ENCODE data around the gene USP46. TPM values are rescaled to one million over a fixed set of nuclear protein-coding genes. Genes with fewer than 3 reads are reported as not detected.

Gene USP46
- total RNA-seq, 1 donor from 2014 or later, result 24.1 TPM

DNA sequence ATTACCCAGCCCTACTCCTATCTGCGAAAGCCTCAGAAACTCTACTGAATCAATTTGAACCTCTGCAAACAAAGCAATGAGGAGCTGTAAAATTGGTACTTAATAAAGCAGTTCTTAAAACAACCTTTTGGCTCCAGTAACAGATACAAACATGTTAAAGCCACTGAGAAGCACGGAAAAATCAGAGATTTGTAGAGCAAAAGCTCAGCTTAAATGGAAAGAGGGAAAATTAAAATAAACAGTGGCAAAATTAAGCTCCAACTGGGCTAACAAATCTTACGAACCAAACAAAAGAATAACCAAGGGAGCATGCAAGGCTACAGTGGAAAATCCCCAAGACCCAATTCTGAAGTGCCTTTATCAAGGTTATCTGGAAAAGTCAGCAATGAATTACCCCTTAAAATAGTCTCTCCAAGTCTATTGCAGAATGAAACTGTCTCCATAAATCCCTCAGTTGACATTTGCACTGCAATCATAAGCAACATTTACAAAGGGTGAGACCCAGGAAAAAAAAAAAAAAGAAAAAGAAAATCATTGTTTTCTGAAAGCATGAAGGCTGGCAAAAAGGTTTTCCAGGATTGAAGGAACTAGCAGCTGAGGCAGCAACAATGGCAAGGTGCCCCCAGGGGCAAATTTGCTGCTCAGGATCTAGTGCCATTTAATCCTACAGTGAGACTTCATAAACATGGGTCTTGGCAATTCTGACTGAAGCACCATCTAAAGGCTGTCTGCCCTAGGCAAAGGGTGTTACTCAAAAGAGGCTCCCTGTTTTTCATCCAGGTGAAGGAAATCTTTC lies 40.1 kb downstream of the USP46 start:
- DNase-seq, result no peak

DNA sequence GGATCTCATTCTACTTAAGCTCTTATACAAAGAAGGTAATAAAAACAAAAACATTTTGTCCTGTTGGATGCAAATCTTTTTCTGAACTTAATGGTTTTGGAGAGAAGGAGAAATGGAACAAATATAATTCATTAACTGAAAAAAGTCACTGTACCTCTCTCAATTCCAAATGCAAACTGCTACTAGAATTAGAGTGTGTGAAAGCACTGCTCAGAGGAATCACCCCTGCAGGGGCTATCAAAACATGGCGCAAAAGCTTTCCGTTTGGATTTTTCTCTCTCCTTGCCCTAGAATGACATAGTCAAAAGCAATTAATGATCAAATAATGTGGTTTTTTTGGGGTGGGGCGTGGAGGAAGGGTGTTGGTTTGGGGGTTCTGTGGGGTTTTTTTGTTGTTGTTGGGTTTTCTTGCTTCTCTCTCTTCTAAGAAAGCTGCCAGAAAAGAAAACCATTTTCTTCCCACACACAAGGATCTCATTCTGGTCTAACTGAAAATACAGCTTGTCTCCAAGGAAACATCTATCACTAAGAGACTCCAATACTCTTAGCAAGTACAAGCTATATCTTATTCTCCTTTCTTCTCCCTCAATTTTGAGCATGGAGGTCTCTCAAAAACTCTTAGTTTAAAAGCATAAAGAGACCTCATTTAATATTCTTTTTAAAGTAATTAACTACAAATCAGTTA lies 41.6 kb downstream of the USP46 start:
- no peak for DNase-seq

DNA sequence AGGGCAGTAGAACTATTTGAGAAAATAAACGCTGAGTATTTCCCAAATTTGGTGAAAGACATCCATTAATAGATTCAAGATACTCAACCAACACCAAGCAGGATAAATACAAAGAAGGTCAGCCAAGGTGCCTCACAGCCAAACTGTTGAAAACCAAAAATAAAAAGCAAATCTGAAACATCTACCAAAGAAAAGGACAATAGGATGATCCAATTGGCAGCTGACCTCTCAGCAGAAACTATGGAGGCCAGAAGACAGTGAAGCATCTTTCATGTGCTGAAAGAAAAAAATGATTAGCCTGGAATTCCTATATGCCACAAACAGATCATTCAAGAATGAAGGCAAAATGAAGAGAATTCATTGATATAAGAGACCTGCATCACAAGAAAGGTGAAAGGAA lies 44.9 kb downstream of the USP46 start:
- DNase-seq, result no peak

DNA sequence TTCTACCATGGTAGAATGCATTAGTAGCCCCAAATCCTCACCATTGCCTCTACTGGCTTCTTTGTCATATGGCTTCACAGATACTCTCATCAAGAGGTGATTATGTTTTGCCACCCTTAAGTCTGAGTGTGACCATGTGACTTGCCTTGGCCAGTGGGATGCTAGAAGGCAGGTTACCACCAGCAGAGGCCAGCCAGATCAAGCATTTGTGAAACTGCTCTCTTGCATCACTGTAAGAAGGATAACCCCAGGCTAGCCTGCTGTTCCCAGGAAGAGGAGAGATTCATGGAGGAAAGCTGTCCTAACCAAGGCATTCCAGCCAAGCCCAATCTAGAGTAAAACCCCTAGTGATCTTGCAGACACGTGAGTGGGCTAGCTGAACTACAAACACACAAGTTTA lies 46.8 kb downstream of the USP46 start:
- no peak for DNase-seq

DNA sequence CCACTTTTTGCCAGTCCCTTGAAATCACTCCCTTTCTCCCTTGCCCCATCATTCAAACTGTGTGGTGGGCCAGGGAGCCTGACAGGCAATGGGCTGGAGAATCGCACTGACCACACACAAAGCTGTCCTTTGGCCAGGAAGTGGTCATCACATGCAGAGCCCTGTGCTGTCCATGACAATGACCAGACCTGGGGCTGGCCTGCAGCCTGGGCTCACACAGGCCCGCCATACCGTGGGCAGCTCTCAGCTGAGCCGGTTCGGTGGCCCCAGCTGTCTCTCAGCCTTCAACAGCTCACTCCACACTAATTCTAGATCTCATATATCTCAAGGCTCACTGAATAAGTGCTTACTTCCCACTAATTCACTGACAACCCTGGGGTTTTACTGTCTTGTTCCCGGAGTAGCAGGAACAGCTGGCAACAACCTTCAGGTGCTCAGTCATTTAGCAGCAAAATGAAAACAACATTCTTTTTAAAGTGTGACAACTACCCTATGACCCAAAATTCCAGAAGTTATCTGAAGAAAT lies 48.0 kb downstream of the USP46 start:
- DNase-seq, result no peak

DNA sequence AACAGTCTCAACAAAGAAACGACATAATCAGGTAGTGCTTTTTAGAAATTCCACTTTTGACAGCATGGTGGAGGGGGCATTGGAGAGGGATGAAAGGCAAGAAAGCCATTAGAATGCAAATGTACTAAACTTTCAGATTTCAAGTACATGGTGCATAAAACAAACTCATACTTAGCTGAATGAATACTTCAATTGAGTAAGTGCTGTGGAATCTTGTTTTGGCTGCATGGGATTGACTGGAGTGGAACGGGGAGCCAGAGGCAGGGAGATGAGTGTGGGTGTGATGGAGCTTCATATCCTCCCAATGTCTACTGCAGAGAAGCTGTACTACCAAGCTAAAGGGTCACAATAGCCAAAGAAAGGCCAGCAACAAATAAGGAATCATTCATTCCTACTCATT lies 52.4 kb downstream of the USP46 start:
- no peak for DNase-seq

DNA sequence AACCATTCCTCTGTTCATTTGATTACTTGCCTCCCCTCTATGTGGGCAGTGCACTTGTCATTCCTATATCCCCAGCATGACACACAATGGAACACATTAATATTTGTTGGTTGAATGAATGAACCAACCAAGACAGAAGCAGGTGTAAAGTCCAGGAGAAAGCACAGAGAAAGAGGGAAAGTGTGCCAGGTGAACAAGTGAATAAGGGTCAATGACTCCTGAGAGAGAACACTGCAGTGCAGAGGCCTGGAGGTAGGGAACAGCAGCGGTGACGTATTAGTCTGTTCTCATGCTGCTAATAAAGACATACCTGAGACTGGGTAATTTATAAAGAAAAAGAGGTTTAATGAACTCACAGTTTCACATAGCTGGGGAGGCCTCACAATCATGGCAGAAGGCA lies 53.1 kb downstream of the USP46 start:
- DNase-seq, result no peak

DNA sequence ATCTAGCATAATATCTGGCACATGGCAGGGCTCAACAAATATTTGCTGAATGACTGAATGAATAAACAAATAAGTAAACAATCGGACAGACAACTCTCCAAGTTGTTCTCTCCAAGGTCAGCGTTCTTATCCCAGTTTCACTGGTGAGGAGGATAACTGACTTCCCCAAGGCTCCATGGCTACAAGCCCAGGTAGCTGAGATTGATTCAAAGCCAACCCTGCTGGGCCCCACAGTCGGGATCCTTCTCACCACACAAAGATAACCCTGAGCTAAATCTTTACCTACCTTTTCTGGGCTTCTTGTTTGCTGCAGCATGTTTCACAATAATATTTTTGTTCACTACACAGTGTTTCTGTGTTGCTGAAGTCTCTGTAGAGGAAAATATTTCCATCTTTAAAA lies 54.9 kb downstream of the USP46 start:
- DNase-seq, result no peak

DNA sequence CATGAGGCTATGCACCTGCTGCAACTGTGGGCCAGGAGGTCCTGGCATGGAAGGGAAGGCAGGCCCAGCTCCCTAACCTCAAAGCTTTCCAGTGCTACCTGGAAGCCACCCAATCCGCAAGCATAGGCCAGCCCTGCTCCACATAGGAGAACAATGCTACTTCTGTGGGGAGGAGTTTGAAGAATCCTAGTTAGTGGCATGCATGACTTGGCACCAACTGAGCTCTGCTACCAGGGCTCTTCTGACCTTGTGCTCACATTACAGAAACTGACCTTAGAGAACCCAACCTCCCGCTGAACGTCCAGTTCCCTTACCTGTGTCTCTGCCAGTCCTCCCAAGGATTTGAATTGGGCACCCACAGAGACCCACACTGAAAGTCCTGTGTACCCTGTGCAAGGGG lies 58.8 kb downstream of the USP46 start:
- no peak for DNase-seq

DNA sequence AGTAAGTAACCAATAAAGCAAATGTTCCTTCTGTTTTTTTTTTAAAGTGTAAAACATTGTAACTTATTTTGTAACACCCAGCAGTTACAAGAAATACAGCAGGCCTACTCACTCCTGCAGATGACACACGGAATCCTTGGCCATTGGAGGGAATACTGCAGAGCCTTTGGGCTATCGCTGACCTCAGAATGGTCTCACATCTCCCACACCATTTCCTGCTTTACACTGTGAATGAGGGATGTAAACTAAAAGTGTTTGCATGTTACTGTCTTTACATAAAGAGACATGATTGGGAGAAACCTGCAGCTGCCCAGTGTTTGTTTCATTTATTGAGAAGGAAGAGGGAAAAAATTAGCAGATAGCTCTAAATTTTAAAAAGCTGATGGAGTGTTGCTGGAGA lies 64.1 kb downstream of the USP46 start:
- no peak for DNase-seq

DNA sequence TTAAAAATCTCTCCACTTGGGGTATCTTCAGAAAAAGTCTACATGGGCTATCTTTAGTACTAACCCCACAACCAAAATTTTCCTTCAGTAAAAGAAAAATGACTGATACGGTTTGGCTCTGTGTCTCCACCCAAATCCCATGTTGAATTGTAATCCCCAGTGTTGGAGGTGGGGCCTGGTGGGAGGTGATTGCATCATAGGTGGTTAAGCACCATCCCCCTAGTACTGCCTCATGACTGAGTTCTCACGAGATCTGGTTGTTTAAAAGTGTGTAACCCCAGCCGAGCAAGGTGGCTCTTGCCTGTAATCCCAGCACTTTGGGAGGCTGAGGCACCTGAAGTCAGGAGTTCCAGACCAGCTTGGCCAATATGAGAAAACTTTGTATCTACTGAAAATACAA lies 66.8 kb downstream of the USP46 start:
- no peak for DNase-seq

DNA sequence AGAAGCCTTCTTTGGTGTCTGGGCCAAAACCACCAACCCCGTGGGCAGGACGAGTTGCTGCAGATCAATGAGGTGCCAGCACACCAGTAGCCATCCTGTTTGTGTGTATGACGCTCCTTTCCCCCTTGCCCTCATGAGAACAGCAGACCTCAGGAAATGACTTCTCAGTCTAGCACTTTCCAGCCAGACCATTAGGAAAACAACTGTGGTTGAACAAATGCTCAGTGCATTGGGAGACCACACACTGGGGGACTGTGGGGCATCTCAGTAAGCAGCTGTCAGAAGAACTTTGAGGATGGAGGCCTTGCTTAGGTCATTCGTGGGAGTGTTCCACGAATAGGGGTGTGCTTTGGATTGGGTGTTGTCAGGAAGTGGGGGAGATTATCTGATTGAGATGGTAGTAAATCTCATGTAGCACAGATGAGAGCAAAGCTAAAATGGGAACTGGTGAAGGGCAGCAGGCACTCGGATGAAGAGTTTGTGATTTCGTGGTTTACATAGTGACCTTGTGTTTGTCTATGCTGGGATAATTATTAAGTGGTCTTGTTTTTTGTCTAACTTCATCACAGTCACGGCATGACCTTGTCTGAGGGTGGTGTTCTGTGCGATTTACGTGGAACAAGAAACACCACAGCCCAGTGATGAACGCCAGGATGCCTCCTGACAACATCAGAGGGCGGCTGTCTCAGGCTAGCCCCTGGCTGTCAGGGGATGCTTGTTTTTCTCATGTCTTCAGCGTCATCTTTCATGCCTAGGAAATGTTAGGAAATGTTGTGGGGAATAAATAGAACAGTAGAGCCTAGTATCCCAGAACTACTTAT lies 70.1 kb downstream of the USP46 start:
- peak; percentile 5 for DNase-seq

DNA sequence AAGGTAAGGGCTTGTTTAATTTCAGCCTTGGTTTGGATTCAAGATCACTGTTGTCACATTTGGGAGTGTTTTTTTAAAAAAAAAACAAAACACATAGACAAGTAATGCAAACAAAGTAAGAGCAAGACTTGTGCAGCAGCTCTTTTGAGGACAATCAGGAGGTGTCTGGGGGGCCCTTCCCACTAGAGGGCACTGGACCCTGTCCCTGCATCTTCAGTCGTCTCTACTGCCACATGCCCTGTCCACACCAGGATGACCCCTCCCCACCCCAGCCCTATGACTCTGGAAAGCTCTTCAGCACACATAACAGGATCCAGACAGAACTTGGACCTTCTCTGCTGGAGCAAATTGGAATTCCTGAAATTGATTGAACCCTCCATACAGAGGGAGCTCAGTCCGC lies 71.0 kb downstream of the USP46 start:
- DNase-seq, result peak; percentile 35

DNA sequence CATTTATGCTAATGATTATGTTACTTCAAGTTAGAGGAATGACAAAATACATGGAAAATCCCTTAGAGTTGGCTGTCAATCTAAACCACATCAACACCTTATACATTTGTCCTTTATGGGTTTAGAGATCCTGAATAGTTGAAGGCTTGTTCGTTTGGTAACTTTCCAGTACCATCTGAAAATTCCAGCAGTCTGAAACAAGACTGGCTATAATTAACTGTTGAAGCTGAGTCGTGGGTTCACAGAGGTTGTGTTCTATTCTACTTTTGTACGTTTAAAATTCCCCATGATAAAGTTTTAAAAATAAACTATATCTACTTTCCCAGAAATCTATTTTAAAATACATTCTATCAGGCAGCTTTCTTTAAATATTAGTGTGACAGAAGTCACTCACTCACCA lies 73.0 kb downstream of the USP46 start:
- DNase-seq, result no peak

DNA sequence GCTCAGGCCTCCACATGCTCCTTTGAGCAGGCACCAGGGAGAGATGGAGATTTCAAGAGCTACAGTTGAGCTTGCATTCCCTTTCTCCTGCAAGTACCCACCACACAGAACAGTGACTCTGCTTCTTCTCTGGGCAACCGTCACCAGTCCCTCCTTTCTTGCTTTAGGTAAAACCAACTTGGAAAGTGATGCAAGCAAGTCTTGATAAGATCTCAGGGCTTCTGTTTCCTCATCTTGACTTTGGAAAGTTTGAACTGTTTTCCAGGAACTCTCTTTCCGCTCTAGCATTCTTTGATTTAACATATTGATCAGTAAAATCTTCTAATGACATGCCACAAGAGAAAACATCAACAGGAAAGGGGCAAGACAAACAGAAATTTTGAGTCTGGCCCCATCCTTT lies 73.7 kb downstream of the USP46 start:
- peak; percentile 5 for DNase-seq

DNA sequence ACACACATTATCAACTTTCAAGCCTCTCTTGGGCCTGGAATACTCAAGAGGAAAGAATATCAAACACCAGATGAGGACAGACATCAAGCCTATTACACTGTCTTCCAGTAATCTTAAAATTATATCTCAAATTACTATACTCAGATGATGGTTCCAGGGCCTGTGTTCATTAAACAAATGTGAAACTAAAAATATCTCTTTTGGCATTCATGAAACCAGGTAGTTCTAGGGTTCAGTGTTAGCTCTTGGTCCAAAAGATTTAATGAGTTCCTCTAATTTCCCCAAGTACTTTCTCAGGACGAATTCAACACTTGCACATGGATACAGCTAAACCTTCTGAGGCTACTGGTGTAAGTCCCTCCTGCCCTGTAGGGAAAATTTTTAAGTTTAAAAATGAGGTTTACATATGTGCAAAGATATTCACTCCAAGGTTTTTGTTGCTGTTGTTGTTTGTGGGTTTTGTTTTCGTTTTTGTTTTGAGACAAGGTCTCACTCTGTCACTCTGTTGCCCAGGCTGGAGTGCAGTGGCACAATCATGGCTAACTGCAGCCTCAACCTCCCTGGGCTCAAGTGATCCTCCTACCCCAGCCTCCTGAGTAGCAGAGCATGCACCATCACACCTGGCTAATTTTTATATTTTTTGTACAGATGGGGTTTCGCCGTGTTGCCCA lies 79.4 kb downstream of the USP46 start:
- DNase-seq, result no peak

DNA sequence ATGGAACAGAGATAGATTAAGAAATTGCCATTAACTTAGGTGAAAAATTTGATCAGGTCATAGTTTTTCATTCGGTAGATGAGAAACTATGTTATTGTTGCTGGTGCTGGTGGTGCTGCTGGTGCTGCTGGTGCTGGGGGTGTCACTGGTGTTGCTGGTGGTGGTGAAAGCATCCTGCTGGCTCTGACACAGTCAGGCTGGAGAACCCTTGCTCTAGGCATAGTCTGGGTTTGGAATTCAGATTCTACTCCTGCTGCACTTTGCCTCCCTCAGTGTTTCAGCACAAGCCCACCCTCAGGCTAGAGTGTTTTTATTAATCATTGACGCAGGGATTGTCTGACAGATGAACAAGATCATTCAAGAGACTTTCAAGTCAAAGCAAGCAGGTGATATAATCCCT lies 80.2 kb downstream of the USP46 start:
- no peak for DNase-seq

DNA sequence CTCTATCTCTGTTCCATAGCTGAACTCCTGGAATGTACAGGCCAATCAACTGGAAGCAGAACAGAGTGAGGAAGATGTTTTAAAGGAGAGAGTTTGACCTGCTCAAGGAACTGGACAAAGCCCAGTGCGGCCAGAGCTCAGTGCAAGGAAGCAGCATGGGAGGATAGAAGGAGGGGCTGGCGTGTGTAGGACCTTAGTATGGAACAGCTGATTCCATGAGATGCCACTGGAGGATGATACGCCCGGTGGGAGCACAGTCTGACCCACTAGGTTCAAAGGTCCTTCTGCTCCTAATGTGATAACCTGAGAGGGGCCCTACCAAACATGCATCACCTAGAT lies 81.5 kb downstream of the USP46 start:
- no peak for DNase-seq

DNA sequence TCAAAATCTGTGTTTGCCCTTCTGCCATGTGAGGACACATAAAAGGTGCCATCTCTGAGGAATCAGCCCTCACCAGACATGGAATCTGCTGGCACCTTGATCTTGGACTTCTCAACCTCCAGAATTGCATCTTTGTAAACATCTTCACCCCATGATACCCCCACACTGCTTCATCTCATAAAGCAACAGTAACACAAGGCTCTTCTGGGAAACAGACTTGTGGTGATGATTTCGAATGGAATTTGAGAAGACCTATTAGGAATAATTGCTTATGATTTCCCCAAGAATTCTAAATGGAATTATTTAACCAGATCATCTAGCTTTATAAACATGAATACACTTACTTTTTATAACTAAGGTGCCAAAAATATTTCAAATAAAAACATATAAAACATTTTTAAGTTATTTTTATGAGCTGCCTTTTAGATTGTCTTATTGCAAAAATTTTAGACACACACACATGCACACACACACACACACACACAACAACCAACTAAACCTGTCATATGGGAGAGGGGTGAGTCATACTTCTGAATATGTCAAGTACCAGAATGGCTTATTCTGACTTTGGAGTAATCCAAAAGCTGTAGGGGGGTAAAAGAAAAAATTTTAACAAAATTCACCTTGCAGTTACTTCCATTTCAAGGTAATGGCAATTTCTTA lies 82.0 kb downstream of the USP46 start:
- no peak for DNase-seq

DNA sequence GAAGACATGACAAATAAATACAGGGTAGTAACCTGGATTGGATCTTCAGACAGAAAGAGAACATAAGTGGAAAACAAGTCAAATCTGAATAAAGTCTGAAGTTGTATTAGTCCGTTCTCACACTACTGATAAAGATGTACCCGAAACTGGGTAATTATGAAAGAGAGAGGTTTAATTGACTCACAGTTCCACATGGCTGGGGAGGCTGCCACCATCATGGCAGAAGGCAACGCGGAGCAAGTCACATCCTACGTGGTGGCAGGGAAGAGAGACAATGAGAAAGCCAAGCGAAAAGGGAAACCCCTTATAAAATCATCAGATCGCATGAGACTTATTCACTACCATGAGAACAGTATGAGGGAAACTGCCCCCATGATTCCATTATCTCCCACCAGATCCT lies 82.8 kb downstream of the USP46 start:
- DNase-seq, result no peak

DNA sequence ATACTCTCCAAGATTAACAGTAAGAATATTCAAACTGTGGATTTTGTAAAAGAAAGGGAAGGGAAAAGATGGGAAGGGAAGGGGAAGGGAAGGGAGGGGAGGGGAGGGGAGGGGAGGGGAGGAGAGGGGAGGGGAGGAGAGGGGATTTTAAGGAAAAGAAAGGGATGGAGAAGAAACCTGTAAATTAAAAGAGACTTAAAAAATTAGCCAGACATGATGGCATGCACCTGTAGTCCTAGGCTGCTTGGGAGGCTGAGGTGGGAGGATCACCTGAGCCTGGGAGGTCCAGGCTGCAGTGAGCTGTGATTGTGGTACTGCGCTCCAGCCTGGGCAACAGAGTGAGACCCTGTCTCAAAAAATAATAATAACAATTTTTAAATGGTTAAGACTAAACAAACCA lies 83.7 kb downstream of the USP46 start:
- no peak for DNase-seq

DNA sequence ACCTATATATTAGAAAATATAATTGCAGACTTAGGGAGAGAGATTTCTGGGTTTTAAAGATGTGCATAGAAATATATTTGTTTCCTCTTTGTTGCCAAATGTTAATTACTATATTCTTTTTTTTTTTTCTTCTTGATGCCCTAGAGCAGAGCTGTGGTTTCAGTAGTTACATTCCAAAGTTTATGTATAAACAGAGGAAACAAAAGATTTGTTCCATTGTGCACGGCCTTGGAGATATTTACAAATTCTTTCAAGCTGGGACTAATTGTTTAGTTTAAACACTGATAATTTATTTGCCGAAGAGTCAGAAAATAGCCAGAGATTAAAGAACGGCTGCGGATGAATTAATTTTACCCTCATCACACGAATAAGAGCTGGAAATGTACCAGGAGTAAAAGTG lies 85.1 kb downstream of the USP46 start:
- no peak for DNase-seq

Measured in tongue (tissue), 2 donors.